Sigmoid colon (tissue), 7 donors: ENCODE data around the gene CLEC16A. TPM values are rescaled to one million over a fixed set of nuclear protein-coding genes. Genes with fewer than 3 reads are reported as not detected.

Experiments
- DNase-seq: peaks from one replicate; pipeline ENCODE4 v3.0.0-alpha.2; 2019
- H3K27ac ChIP-seq, 4 donors: fragments of 200-600 bp; sonication (generic); one replicate each; pipeline ENCODE4 v1.5.1; 2016 to 2019; ENCODE audit warnings: mild to moderate bottlenecking in 1 of 4
- H3K27me3 ChIP-seq, 3 donors: fragments of 200-600 bp; sonication (generic); one replicate each; pipeline ENCODE4 v1.5.1; 2019; ENCODE audit warnings: mild to moderate bottlenecking in 1 of 3
- H3K36me3 ChIP-seq, 4 donors: fragments of 200-600 bp; sonication (generic); one replicate each; pipeline ENCODE4 v1.5.1; 2016 to 2019
- H3K4me1 ChIP-seq, 4 donors: fragments of 200-600 bp; sonication (generic); one replicate each; pipeline ENCODE4 v1.5.1; 2017 to 2019
- H3K4me3 ChIP-seq, 4 donors: fragments of 200-600 bp; sonication (generic); one replicate each; pipeline ENCODE4 v1.5.1; 2017 to 2019; ENCODE audit warnings: mild to moderate bottlenecking in 2 of 4, moderate library complexity in 1 of 4
- H3K9me3 ChIP-seq, 4 donors: fragments of 200-600 bp in 3 of 4; sonication (generic) in 3 of 4; one replicate each; pipeline versions ENCODE4 v1.5.1 to v1.6.1; 2013 to 2019
- EP300 ChIP-seq, 4 donors: sonication (generic); formaldehyde crosslinking; IDR thresholded peaks; one replicate each; pipeline ENCODE4 v1.6.1; 2017; ENCODE audit warnings: antibody characterized with exemption in 4 of 4
- POLR2A ChIP-seq, 2 donors: fragments of 450-650 bp; IDR thresholded peaks; one replicate each; pipeline ENCODE4 v1.6.1; 2016; ENCODE audit warnings: antibody characterized with exemption in 2 of 2, mild to moderate bottlenecking in 2 of 2, moderate library complexity in 2 of 2
- POLR2AphosphoS5 ChIP-seq, 4 donors: sonication (generic); formaldehyde crosslinking; IDR thresholded peaks; one replicate each; pipeline ENCODE4 v1.6.1; 2017; ENCODE audit warnings: antibody characterized with exemption in 4 of 4
- WGBS, 2 donors: extraction: QIAGEN DNeasy Blood & Tissue Kit; methylation state at CpG; one replicate each; pipeline ENCODE4 v1.1.7; 2013; 5-methylcytosine and 5-hydroxymethylcytosine counted together
- intact Hi-C: fragments of 100-400 bp; cut with DNase I; formaldehyde crosslinking; loops from one replicate; pipeline ENCODE4 v1.15.1; 2023
- polyA plus RNA-seq, 3 donors: library from polyadenylated mRNA; stranded (reverse); fragments of 200-250 nt; gene quantifications; one replicate each; pipeline ENCODE4 v1.2.3, GENCODE V29; 2013
- total RNA-seq, 4 donors: library from RNA; depleted of rRNA; stranded (reverse); fragments of >200 nt; gene quantifications; one replicate each; pipeline ENCODE4 v1.1.0, GENCODE V29; 2016
- TF ChIP-seq, protein P1 (sequence below), 4 experiments: fragments of 450-650 bp in 3 of 4; fragments of 200-600 bp in 1 of 4; IDR thresholded peaks; one replicate each; pipeline ENCODE4 v1.5.1; 2016 to 2019; ENCODE audit warnings: antibody characterized with exemption in 4 of 4, mild to moderate bottlenecking in 3 of 4, moderate library complexity in 2 of 4
- donor health status: healthy with polysubstance abuse.
- donor health status: Bipolar disorder and iron deficiency.
- donor health status: healthy.

Gene CLEC16A
- total and polyA plus RNA-seq, 7 donors = 9.6 to 35.2 (median 24.6) TPM

DNA sequence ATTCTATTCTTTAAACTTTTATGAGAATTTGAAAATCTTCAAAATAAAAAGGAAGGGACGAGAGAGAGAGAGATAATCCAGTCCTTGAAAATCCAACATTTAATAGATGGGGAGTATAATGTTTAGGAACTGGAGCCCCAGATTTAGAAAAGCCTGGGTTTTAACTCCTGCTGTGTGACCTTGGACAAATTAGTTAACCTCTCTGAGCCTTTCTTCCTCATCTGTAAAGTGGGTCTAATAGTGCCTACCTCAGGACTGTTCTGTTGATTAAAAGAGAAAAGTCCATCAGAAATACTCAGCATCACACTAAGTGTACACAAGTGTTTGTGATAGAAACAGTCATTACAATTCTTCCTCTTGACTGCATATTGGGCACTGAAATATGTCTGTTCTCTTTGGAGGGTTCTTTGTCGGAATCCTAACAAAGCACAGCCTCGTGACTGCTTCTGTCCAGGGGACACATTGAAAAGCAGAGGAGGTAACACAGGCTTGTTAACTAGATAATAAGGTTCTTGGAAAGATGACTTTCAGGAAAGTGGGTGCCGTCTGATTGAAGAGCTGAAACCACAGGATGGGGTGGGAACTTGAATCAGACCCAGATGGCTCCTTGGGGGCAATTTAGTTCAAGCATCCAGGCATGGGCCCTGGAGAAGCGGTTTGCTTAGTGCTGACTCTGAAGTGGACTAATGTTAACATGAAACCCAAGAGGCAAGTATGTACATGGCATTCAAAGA lies 128.2 kb downstream of the CLEC16A start:
- intact Hi-C loops = no loop called here
- WGBS, 2 donors = 85 to 89% methylated on average over 5 of the region's 5 CpGs
- H3K27ac ChIP-seq = no peak overlapping the region

DNA sequence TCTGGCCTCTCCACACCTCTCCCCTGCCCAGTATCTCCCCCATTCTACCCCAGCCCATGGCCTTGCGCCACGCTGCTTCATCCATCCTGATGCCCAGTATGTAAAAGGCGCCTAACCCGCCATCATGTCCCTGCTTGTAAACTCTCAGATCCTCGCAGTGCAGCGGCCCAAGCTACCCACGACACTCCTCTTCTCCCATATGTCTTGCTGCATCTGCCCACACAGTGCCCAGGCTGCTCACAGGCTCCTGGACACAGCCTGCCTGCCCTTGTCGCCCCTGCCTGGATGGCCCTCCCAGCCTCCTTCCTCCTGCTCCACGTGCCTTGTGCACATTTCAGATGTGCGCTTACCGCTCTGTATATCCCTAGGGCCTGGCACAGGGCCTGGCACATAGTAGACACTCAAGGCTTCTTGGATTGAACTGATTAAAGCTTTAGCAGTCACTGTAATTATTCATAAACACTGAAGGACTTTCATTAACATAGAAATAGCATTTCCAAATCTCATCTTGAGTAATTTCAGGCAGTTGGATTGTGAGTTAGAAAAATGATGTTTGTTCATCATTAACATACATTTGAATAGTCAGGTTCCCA lies 129.1 kb downstream of the CLEC16A start:
- Histone ChIP-seq H3K27me3 (no peaks in the 10 kb centered on the region), H3K27ac (no peak overlapping the region), H3K4me3 (no peak overlapping the region), H3K9me3 (no peaks in the 10 kb centered on the region), H3K4me1 (peaks cover 0 to 40% (median 37%) of the 10 kb centered on the region in 4 donors), H3K36me3 (no peaks in the 10 kb centered on the region)
- intact Hi-C loops = no loop called here
- WGBS, 2 donors = 93 to 95% methylated on average over 11 of the region's 11 CpGs
- DNase-seq = no peak
- TF ChIP-seq, protein P1, sequence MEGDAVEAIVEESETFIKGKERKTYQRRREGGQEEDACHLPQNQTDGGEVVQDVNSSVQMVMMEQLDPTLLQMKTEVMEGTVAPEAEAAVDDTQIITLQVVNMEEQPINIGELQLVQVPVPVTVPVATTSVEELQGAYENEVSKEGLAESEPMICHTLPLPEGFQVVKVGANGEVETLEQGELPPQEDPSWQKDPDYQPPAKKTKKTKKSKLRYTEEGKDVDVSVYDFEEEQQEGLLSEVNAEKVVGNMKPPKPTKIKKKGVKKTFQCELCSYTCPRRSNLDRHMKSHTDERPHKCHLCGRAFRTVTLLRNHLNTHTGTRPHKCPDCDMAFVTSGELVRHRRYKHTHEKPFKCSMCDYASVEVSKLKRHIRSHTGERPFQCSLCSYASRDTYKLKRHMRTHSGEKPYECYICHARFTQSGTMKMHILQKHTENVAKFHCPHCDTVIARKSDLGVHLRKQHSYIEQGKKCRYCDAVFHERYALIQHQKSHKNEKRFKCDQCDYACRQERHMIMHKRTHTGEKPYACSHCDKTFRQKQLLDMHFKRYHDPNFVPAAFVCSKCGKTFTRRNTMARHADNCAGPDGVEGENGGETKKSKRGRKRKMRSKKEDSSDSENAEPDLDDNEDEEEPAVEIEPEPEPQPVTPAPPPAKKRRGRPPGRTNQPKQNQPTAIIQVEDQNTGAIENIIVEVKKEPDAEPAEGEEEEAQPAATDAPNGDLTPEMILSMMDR (IDR thresholded peaks at IDR 0.05) = no peak
- TF ChIP-seq POLR2A (IDR thresholded peaks at IDR 0.05) (no peak), POLR2AphosphoS5 (IDR thresholded peaks at IDR 0.05) (no peak), EP300 (IDR thresholded peaks at IDR 0.05) (no peak)

More for the DNA sequence above, 128.2 kb downstream of the CLEC16A start:
- DNase-seq = no peak
- Histone ChIP-seq H3K4me1 (peaks cover 0 to 31% (median 28%) of the 10 kb centered on the region in 4 donors), H3K27me3 (no peaks in the 10 kb centered on the region), H3K4me3 (no peak overlapping the region), H3K9me3 (no peaks in the 10 kb centered on the region), H3K36me3 (no peaks in the 10 kb centered on the region)
- no peak for TF ChIP-seq POLR2AphosphoS5 (IDR thresholded peaks at IDR 0.05)
- TF ChIP-seq POLR2A (IDR thresholded peaks at IDR 0.05) = no peak
- TF ChIP-seq, protein P1 (IDR thresholded peaks at IDR 0.05) = no peak
- no peak for TF ChIP-seq EP300 (IDR thresholded peaks at IDR 0.05)

DNA sequence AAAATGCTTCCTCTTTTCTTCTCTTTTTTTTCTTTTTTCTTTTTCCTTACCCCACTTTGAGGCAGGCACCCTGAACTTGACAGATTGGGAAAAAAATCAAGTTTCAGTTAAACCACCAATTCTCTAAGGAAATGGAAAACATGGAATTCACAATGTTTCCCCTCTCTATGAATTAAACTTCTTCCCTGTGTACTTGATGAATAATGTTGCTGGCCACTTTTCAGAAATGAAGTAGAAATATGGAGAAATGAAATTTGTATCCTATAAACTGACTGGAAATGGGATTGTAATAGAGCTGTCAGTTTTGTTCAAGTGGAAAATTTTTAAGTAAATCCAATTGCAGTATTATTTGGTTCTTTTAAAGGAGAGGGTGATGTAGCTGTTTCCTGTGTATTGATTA lies 129.8 kb downstream of the CLEC16A start:
- no peak for TF ChIP-seq POLR2A (IDR thresholded peaks at IDR 0.05)
- no peak for TF ChIP-seq EP300 (IDR thresholded peaks at IDR 0.05)
- no peak for TF ChIP-seq POLR2AphosphoS5 (IDR thresholded peaks at IDR 0.05)
- TF ChIP-seq, protein P1 (IDR thresholded peaks at IDR 0.05) = no peak
- Histone ChIP-seq H3K27ac (no peak overlapping the region), H3K4me3 (no peak overlapping the region), H3K36me3 (no peaks in the 10 kb centered on the region), H3K4me1 (peaks cover 0 to 46% (median 43%) of the 10 kb centered on the region in 4 donors), H3K27me3 (no peaks in the 10 kb centered on the region), H3K9me3 (no peaks in the 10 kb centered on the region)
- intact Hi-C loops = no loop called here
- no peak for DNase-seq

DNA sequence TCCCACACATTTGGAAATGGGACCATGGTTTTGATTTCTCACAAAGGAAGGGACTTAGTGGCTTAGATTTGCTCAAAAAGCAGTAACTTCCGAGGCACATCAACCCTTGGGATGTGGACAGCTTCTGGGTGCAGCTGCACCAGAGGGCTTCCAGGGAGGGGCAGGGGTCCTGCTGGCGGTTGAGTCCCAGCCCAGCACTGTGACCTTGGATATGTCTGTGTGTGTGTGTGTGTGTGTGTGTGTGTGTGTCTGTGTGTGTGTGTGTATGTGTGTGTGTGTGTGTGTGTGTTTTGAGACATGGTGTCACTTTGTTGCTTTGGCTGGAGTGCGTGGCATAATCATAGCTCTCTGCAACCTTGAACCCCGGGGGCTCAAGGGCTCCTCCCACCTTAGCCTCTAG lies 130.8 kb downstream of the CLEC16A start:
- TF ChIP-seq, protein P1 (IDR thresholded peaks at IDR 0.05) = no peak
- TF ChIP-seq EP300 (IDR thresholded peaks at IDR 0.05) (no peak), POLR2AphosphoS5 (IDR thresholded peaks at IDR 0.05) (no peak), POLR2A (IDR thresholded peaks at IDR 0.05) (no peak)
- Histone ChIP-seq H3K4me1 (peaks cover 0 to 57% (median 53%) of the 10 kb centered on the region in 4 donors), H3K27ac (no peak overlapping the region), H3K9me3 (no peaks in the 10 kb centered on the region), H3K36me3 (no peaks in the 10 kb centered on the region), H3K4me3 (no peak overlapping the region), H3K27me3 (no peaks in the 10 kb centered on the region)
- 84 to 95% methylated on average over 4 of the region's 4 CpGs for WGBS, 2 donors
- peak; percentile 21 for DNase-seq
- intact Hi-C loops = loop anchor here (5.0 kb wide), 2 partner anchors 93 to 182 kb away; partner anchors contain the start of gene SOCS1
